Breast epithelium (tissue), 3 donors: ENCODE measurements around the gene MACROD2.

Experiments
- CTCF ChIP-seq, 3 donors: fragments of 450-650 bp; IDR thresholded peaks; one replicate each; pipeline ENCODE4 v1.5.1; 2016 to 2017; ENCODE audit warnings: antibody characterized with exemption in 3 of 3, mild to moderate bottlenecking in 3 of 3, moderate library complexity in 3 of 3
- POLR2A ChIP-seq: fragments of 450-650 bp; IDR thresholded peaks from one replicate; pipeline ENCODE4 v1.6.1; 2016; ENCODE audit warnings: antibody characterized with exemption, mild to moderate bottlenecking, moderate library complexity

- no peak for TF ChIP-seq CTCF (IDR thresholded peaks at IDR 0.05)
- no peak for TF ChIP-seq POLR2A
Measured at GRCh38 chr20:14266246-14266645, 270.9 kb downstream of the MACROD2 start.
